IPS DF 19.7 (cell line): ENCODE results near the gene MORC2.

Source experiments
- DNase-seq: peaks from one replicate; pipeline ENCODE4 v3.0.0-alpha.2; 2013; ENCODE audit warnings: low read depth, low spot score

The MORC2 gene

GRCh38 chr22:30968015-30968923 is at the start of gene MORC2:
Gene MORC2, minus strand, starts transcription at chr22:30968774. Its CDS starts 885 bp downstream, at chr22:30967889.
- peak; percentile 0 for DNase-seq

DNA sequence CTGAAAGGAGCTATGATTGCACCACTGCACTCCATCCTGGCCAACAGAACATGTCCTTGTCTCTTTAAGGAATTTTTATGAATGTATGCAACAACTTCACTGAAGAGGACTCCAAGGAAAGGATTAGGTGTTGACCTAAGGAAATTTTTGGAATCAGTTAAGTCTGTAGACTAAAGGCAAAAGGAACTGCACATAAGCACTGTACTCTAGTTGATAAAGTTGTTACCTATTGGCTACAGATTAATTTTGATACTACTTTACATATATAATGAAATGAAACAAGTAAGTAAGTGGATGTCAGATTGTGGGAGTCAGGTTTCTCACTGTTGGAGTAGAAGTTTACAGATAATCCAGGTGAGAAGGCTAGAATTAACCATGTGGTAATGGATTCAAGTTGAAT is 37.0 kb upstream of the MORC2 start:
- no peak for DNase-seq

DNA sequence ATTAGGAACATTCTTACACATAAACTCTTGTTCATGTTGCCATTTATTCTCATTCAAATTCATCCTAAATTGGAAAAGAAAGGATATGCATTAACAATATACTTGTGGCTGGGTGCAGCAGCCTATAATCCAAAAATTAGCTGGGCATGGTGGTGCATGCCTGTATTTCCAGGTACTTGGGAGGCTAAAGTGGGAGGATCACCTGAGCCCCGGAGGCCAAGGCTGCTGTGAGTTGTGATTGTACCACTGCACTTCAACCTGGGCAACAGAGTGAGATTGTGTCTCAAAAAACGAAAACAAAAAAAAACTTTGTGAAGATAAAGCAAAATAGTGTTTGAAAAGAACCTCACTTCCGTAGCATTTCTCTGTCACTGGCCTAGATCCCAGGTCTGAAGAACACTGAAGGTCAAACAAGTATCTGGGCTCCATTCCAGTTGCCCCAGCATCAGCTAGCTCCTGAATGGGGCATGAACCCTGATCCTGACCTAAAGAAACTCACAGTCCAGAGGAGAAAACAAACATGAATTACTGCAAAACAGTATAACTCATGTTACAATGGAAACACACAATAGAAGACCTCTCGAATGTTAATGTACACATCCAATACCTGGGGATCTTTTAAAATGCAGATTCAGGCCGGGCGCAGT is 32.7 kb upstream of the MORC2 start:
- no peak for DNase-seq

DNA sequence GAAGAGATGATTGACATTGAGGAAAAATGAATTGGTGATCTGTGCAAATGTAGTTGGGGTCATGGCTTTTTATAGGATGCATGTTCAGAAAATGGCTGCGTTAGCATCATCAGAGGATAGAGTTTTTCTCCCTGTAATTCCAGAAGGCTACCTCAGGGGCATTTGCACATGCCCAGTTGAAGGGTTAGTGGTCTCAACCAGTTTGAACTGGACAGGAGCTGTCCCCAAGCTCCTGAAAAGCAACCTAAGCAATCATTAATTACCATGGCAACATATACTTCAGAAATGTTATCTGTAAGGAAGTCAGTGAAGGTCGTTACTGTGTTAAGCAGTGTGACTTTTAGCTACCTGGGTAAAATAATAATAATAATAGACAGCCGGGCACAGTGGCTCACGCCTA is 29.8 kb upstream of the MORC2 start:
- no peak for DNase-seq

DNA sequence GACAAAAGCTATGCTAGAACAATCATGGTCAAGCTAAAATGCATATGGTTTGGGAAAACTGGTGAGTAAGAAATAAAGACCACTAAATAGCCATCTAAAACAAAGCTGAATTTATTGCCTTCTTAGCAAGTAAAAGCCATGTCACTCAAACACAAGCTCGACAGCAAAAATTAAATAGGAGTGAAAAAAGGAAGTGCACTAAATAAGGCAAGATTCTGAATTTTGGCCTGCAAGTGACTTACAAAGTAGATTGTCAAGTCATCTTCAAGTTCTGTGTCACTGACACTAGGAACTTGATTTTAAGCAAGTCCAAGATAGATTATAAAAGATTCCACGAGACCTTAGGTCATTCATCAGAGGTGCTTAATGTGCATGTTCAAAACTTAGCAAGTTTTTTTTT is 27.9 kb upstream of the MORC2 start:
- DNase-seq: no peak

- DNase-seq: no peak
Measured at GRCh38 chr22:30994960-30995359, 26.4 kb upstream of the MORC2 start.

- no peak for DNase-seq
Measured at GRCh38 chr22:30992565-30992964, 24.0 kb upstream of the MORC2 start.

GRCh38 chr22:30990690-30991089 is 22.1 kb upstream of the MORC2 start:
- no peak for DNase-seq

DNA sequence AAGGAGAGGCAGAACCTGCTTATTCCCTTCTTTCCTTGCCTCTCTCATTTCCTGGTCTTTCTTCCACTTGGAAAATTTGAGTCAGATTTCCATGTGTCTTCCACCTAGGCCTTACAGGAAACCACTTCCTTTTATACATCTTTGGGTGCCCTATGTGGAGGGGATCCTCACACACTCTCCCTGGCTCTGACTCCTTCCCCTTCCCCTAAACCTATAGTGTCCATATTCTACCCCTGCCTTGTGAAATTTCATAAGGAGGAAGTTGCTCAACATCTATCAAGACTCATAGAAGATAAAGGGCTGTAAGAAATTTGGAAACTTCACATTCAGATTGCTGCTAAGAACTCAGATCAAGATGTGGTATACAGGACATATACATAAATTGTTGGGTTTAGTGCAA is 20.9 kb upstream of the MORC2 start:
- no peak for DNase-seq

- DNase-seq: no peak
Measured at GRCh38 chr22:30985561-30986208, 17.1 kb upstream of the MORC2 start.

- no peak for DNase-seq
Measured at GRCh38 chr22:30984317-30984716, 15.7 kb upstream of the MORC2 start.

GRCh38 chr22:30982512-30982911 is 13.9 kb upstream of the MORC2 start:
- DNase-seq: no peak

- no peak for DNase-seq
Measured at GRCh38 chr22:30979932-30980331, 11.4 kb upstream of the MORC2 start.

DNA sequence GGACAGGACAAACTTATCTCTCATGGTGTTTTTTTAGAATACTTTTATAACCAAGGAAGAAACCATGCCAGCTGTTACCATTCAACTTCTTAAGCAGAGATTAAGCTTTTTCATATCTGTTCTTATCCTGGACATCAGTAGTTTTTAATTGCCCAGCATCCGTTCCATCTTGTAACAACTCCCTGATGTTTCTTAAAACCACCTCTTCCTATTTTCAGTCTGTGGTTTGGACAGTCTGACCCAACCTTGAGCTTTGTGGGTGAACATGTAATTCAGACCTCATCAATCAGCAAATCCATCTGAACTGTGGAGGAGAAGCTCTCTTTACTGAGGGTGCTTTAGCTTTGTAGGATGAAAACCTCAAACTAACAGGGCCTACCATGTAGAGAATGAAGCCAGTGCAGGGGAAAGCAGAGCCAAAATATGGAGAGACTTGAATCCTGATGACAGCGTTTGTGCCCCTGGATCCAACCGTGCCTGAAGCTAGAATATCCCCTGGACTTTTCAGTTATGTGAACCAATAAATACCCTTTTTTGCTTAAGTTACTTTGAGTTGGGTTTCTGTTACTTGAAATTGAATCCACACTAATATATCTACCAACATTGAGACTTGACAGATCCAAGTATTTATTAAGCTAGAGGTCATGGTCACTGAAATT is 9.9 kb upstream of the MORC2 start:
- DNase-seq: no peak

DNA sequence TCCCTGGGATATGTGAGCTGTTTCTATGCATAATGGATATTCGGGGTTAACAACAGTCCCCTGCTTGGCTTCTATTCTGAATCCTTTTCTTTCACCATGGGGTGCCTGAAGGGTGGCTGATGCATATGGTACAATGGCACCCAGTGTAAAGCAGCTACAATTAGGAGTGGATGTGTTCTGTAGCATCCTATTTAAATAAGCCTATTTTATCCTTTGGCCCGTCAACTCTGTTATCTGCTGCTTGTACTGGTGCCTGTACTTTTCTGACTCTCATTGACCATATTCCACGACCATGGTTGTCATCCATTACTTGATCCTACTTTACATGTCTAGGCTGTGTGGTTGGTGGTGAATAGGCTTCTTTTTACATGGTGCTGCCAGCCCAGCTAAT is 1.8 kb upstream of the MORC2 start:
- no peak for DNase-seq

DNA sequence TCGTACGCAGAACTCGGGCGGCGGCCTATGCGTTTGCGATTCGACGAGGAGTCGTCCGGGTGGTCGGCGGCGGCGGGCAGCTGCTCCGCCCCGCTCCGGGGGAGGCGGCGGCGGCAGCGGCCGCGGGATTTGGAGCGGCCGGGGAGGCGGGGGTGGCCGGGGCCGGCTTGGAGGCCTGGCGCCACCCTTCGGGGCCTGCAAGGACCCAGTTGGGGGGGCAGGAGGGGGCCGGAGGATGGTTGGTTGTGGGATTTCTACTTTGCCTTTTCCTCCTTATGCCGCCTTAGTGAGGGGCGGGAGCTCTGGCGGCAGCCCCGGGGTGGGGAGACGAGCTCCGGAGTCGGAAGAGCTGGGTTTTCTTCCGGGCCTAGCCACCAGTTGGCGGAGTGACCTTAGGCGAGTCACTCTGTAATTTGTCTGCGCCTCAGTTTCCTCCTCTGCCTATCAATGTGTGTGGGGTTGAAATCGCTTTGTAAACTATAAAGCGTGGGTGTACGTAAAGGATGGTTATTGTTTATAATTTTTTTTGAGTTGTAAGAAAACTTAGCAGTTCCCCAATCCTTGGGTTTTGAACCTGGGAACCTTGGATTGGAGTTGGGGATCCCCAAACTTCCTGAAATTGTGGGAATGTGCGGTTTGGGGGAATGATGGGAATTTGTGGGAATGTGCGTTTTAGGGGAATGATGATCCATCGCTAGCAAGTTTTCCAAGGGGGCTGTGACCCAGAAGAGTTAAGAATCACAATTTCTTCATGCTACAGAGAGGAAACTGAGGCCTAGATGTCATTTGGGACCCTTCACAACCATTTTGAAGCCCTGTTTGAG is 1.2 kb upstream of the MORC2 start:
- peak; percentile 3 for DNase-seq

DNA sequence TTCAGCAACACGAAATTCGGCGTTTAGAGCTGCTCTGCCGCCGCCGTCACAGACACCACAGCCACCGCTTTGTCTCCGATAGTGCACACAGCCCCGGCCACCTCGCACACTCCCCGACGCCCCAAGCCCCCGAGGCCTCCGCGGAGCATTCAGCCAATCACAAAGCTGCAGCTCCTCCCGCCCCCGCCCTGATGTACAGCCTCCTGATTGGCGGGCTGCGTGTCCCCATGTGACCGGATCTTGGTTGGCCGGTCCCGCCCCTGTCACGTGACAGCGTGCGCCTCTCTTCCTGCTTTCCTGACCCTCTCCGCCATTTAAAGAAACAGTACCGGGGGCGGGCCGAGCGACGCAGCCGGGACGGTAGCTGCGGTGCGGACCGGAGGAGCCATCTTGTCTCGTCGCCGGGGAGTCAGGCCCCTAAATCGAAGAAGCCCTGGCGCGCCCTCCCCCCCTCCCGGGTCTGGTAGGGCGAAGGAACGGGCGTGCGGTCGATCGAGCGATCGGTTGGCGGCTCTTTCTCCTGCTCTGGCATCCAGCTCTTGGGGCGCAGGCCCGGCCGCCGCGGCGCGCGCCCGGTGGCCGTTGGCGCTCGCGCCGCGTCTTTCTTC is 454 bp upstream of the MORC2 start, which contains the start of gene TUG1:
TSS of gene TUG1 (plus strand) at position 342 of the 608 bp plus-strand sequence.
- peak; percentile 89 for DNase-seq

- no peak for DNase-seq
Measured at GRCh38 chr22:30964858-30965257, 3.7 kb downstream of the MORC2 start.

GRCh38 chr22:30955153-30955552 is 13.4 kb downstream of the MORC2 start:
- no peak for DNase-seq

DNA sequence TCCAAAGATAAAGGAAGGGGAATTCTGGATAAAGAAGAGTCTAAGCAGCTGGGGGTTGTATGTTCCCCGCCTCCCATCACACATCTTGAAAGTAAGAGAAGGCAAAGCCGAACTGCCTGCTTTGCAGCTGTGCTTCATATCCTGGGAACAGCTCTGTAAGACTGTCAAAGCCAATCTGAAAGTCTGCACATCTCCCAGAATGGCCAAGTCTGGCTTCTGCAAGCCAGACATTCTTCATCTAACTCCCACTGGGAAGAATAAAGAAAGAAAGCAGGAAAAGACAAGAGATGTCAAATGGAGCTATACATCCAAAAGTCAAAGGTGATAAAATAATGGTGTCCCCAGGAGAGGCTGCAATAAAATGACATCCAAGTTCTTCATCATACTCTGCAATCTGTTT is 15.4 kb downstream of the MORC2 start:
- DNase-seq: no peak
